Cortex of kidney (tissue), 1 donor: ENCODE results near the gene HMX1.

Experiments used
- DNase-seq: peaks from one replicate; lab custom pipeline; 2025; lab: John Stamatoyannopoulos, UW

HMX1 gene

GRCh38 chr4:8891646-8892555 is 20.3 kb upstream of the HMX1 start:
- no peak for DNase-seq

GRCh38 chr4:8891255-8891645 is 19.6 kb upstream of the HMX1 start:
- no peak for DNase-seq

- no peak for DNase-seq
These were observed 17.2 kb upstream of the HMX1 start for GRCh38 chr4:8888856-8889255.

- no peak for DNase-seq
These were observed 15.2 kb upstream of the HMX1 start for GRCh38 chr4:8886612-8887406.

- no peak for DNase-seq
These were observed 10.6 kb upstream of the HMX1 start for GRCh38 chr4:8882239-8882638.

- no peak for DNase-seq
These were observed 9.2 kb upstream of the HMX1 start for GRCh38 chr4:8880851-8881250.

GRCh38 chr4:8879574-8879973 is 7.9 kb upstream of the HMX1 start:
- no peak for DNase-seq

GRCh38 chr4:8878421-8878820 is 6.8 kb upstream of the HMX1 start:
- no peak for DNase-seq

GRCh38 chr4:8877780-8878040 is 6.1 kb upstream of the HMX1 start:
- DNase-seq, result no peak

- no peak for DNase-seq
These were observed 5.5 kb upstream of the HMX1 start for GRCh38 chr4:8876982-8877779.

- no peak for DNase-seq
These were observed 3.4 kb upstream of the HMX1 start for GRCh38 chr4:8874896-8875680.

GRCh38 chr4:8874003-8874895 is 2.6 kb upstream of the HMX1 start:
- DNase-seq, result no peak

- DNase-seq, result no peak
These were observed 1.0 kb upstream of the HMX1 start for GRCh38 chr4:8872402-8873291.

- no peak for DNase-seq
These were observed 807 bp downstream of the HMX1 start for GRCh38 chr4:8870647-8871416.

- no peak for DNase-seq
These were observed 1.6 kb downstream of the HMX1 start for GRCh38 chr4:8869898-8870646.

GRCh38 chr4:8869002-8869897 is 2.4 kb downstream of the HMX1 start:
- no peak for DNase-seq

- DNase-seq, result no peak
These were observed 3.2 kb downstream of the HMX1 start for GRCh38 chr4:8868321-8869001.
